RWPE2 (cell line): ENCODE data around the gene HUS1.

Experiments used
- ATAC-seq: fragments of 200-7000 bp; cut with Tn5 transposase; 3 replicates; pipeline ENCODE4 v1.9.1; 2021; ENCODE audit warnings: low read depth
- DNase-seq: peaks from one replicate; pipeline ENCODE4 v3.0.0-alpha.2; 2020; ENCODE audit warnings: low spot score
- H3K27ac ChIP-seq: fragments of 450-650 bp; 2 replicates; pipeline ENCODE4 v1.5.1; 2017; ENCODE audit warnings: mild to moderate bottlenecking; ENCODE audit not compliant: poor library complexity, severe bottlenecking
- H3K27me3 ChIP-seq: fragments of 250-450 bp; sonication (Bioruptor Pico); 2 replicates; pipeline ENCODE4 v1.5.1; 2021; ENCODE audit warnings: mild to moderate bottlenecking, moderate library complexity; ENCODE audit not compliant: insufficient read depth, poor library complexity, severe bottlenecking
- H3K36me3 ChIP-seq: fragments of 250-450 bp; sonication (Bioruptor Pico); 2 replicates; pipeline ENCODE4 v1.5.1; 2020; ENCODE audit warnings: low read depth, mild to moderate bottlenecking, moderate library complexity
- H3K4me1 ChIP-seq: fragments of 250-450 bp; sonication (Bioruptor Pico); 2 replicates; pipeline ENCODE4 v1.5.1; 2021; ENCODE audit warnings: mild to moderate bottlenecking, moderate library complexity; ENCODE audit not compliant: insufficient read depth, poor library complexity, severe bottlenecking
- H3K4me3 ChIP-seq: fragments of 250-450 bp; sonication (Bioruptor Pico); 2 replicates; pipeline ENCODE4 v1.5.1; 2021; ENCODE audit warnings: mild to moderate bottlenecking, moderate library complexity; ENCODE audit not compliant: severe bottlenecking
- H3K9me3 ChIP-seq: fragments of 250-450 bp; sonication (Bioruptor Pico); 2 replicates; pipeline ENCODE4 v1.5.1; 2021; ENCODE audit warnings: mild to moderate bottlenecking, moderate library complexity; ENCODE audit not compliant: severe bottlenecking
- CTCF ChIP-seq: fragments of 450-650 bp; IDR thresholded peaks from one replicate; pipeline ENCODE4 v1.5.1; 2017; ENCODE audit warnings: mild to moderate bottlenecking, moderate library complexity; ENCODE audit not compliant: poor library complexity, severe bottlenecking

The HUS1 gene

GRCh38 chr7:47952224-47952623 lies 27.2 kb downstream of the HUS1 start:
- Histone ChIP-seq H3K9me3 (no peaks in the 10 kb centered on the region), H3K27me3 (no peaks in the 10 kb centered on the region), H3K36me3 (peaks cover 19% of the 10 kb centered on the region), H3K27ac (no peak overlapping the region), H3K4me1 (peaks cover 3% of the 10 kb centered on the region), H3K4me3 (no peak overlapping the region)
- DNase-seq (no peak), ATAC-seq (no peak)
- no peak for TF ChIP-seq CTCF

GRCh38 chr7:47951374-47951773 lies 28.0 kb downstream of the HUS1 start:
- H3K9me3 ChIP-seq: no peaks in the 10 kb centered on the region
- no peak for DNase-seq
- no peak for TF ChIP-seq CTCF
- no peaks in the 10 kb centered on the region for H3K27me3 ChIP-seq
- H3K36me3 ChIP-seq: peaks cover 19% of the 10 kb centered on the region
- H3K4me1 ChIP-seq: peaks cover 3% of the 10 kb centered on the region
- ATAC-seq: no peak
- no peak overlapping the region for H3K27ac ChIP-seq
- H3K4me3 ChIP-seq: no peak overlapping the region

GRCh38 chr7:47950714-47951113 lies 28.7 kb downstream of the HUS1 start:
- Histone ChIP-seq H3K27ac (no peak overlapping the region), H3K4me1 (peaks cover 3% of the 10 kb centered on the region), H3K4me3 (no peak overlapping the region), H3K36me3 (peaks cover 15% of the 10 kb centered on the region), H3K9me3 (no peaks in the 10 kb centered on the region), H3K27me3 (no peaks in the 10 kb centered on the region)
- TF ChIP-seq CTCF: no peak
- DNase-seq (no peak), ATAC-seq (peak; percentile 64)

GRCh38 chr7:47949703-47950102 lies 29.7 kb downstream of the HUS1 start:
- Histone ChIP-seq H3K4me3 (no peak overlapping the region), H3K4me1 (peaks cover 3% of the 10 kb centered on the region), H3K36me3 (peaks cover 5% of the 10 kb centered on the region), H3K27ac (no peak overlapping the region), H3K9me3 (no peaks in the 10 kb centered on the region), H3K27me3 (no peaks in the 10 kb centered on the region)
- no peak for TF ChIP-seq CTCF
- no peak for DNase-seq
- ATAC-seq: no peak

GRCh38 chr7:47948141-47948790 lies 31.1 kb downstream of the HUS1 start, which contains the start of gene PKD1L1:
TSS of gene PKD1L1 (minus strand) at chr7:47948466. CDS start at chr7:47948440, 26 bp downstream.
- Histone ChIP-seq H3K4me3 (no peak within 1 kb of the TSS), H3K36me3 (no peaks in the 10 kb centered on the region), H3K27me3 (no peaks in the 10 kb centered on the region), H3K4me1 (peaks cover 3% of the 10 kb centered on the region), H3K27ac (no peak within 1 kb of the TSS), H3K9me3 (no peaks in the 10 kb centered on the region)
- ATAC-seq: no peak
- DNase-seq: no peak
- no peak for TF ChIP-seq CTCF
